Keratinocyte (primary cell): ENCODE results near the gene SASH1. TPM values are rescaled to one million over a fixed set of nuclear protein-coding genes. Genes with fewer than 3 reads are reported as not detected.

Experiments
- DNase-seq: peaks from one replicate; pipeline ENCODE4 v3.0.0-alpha.2; 2011; ENCODE audit warnings: low read depth, missing footprints, low spot score
- FAIRE-seq: peaks from 2 replicates; lab custom pipeline; 2011; peaks lifted over from hg19 to GRCh38; lab: Jason Lieb, UNC
- H2AFZ ChIP-seq: 2 replicates; pipeline ENCODE4 v1.6.0; 2012; ENCODE audit warnings: low read length, control low read depth, inconsistent platforms; ENCODE audit not compliant: control insufficient read depth
- H3K27ac ChIP-seq: 2 replicates; pipeline ENCODE4 v1.5.1; 2011; ENCODE audit warnings: low read length; ENCODE audit not compliant: control insufficient read depth, insufficient read depth
- H3K27me3 ChIP-seq: 3 replicates; pipeline ENCODE4 v1.6.0; 2011; ENCODE audit warnings: low read length; ENCODE audit not compliant: control insufficient read depth, insufficient read depth; ENCODE audit errors: extremely low read depth
- H3K36me3 ChIP-seq, 2 experiments: 2 replicates in 1 of 2; 3 replicates in 1 of 2; pipeline ENCODE4 v1.5.1; 2011; ENCODE audit warnings: low read length in 2 of 2, mild to moderate bottlenecking in 1 of 2; ENCODE audit not compliant: control insufficient read depth in 2 of 2, insufficient read depth in 2 of 2; ENCODE audit errors: extremely low read depth in 1 of 2
- H3K4me1 ChIP-seq: 3 replicates; pipeline ENCODE4 v1.5.1; 2011; ENCODE audit warnings: low read length; ENCODE audit not compliant: control insufficient read depth, insufficient read depth; ENCODE audit errors: extremely low read depth
- H3K4me2 ChIP-seq: 3 replicates; pipeline ENCODE4 v1.6.0; 2011; ENCODE audit warnings: low read depth, low read length; ENCODE audit not compliant: control insufficient read depth, insufficient read depth; ENCODE audit errors: extremely low read depth
- H3K4me3 ChIP-seq, 3 experiments: fragments of 200-600 bp in 1 of 3; sonication (generic) in 1 of 3; 2 replicates in 2 of 3; 3 replicates in 1 of 3; pipeline ENCODE4 v1.5.1; 2011 to 2016; ENCODE audit warnings: low read length in 3 of 3, mild to moderate bottlenecking in 3 of 3, control low read depth in 2 of 3, inconsistent platforms in 1 of 3, low read depth in 1 of 3, mixed read lengths in 1 of 3, mixed run types in 1 of 3, moderate library complexity in 1 of 3; ENCODE audit not compliant: control insufficient read depth in 2 of 3, insufficient read depth in 2 of 3; ENCODE audit errors: extremely low read depth in 1 of 3
- H3K79me2 ChIP-seq: 2 replicates; pipeline ENCODE4 v1.6.0; 2012; ENCODE audit warnings: low read length; ENCODE audit not compliant: control insufficient read depth, insufficient read depth
- H3K9ac ChIP-seq: 3 replicates; pipeline ENCODE4 v1.6.0; 2011; ENCODE audit warnings: low read length; ENCODE audit not compliant: control insufficient read depth, insufficient read depth; ENCODE audit errors: extremely low read depth
- H3K9me1 ChIP-seq: 3 replicates; pipeline ENCODE4 v1.6.0; 2011; ENCODE audit warnings: low read length; ENCODE audit not compliant: control insufficient read depth, insufficient read depth; ENCODE audit errors: extremely low read depth
- H3K9me3 ChIP-seq: 2 replicates; pipeline ENCODE4 v1.5.1; 2012; ENCODE audit warnings: low read depth, low read length; ENCODE audit not compliant: control insufficient read depth
- H4K20me1 ChIP-seq: 3 replicates; pipeline ENCODE4 v1.6.0; 2011; ENCODE audit warnings: low read length; ENCODE audit not compliant: control insufficient read depth, insufficient read depth; ENCODE audit errors: extremely low read depth
- CTCF ChIP-seq, 3 experiments: IDR thresholded peaks in 1 of 3; conservative IDR thresholded peaks in 1 of 3; optimal IDR thresholded peaks in 1 of 3; 2 replicates in 2 of 3; 3 replicates in 1 of 3; pipeline versions ENCODE3 to v1.5.1; 2011; ENCODE audit warnings: low read length in 3 of 3, mild to moderate bottlenecking in 3 of 3, moderate library complexity in 2 of 3, control low read depth in 1 of 3, inconsistent platforms in 1 of 3; ENCODE audit not compliant: insufficient read depth in 2 of 3; ENCODE audit errors: extremely low read depth in 1 of 3
- EZH2 ChIP-seq: IDR thresholded peaks from one replicate; pipeline ENCODE4 v1.6.1; 2012; ENCODE audit warnings: inconsistent platforms, mild to moderate bottlenecking, low read length, moderate library complexity
- dilution Hi-C: fragments of 300-500 bp; cut with MboI; formaldehyde crosslinking; loops from one replicate; pipeline ENCODE4 v1.7.0; 2020; ENCODE audit warnings: low sequenced_read_pairs; ENCODE audit not compliant: extremely low pct_ligation_motif_present
- polyA plus RNA-seq, 5 experiments: library from polyadenylated mRNA; depleted of rRNA in 3 of 5; stranded (reverse) in 3 of 5; stranded (forward) in 1 of 5; unstranded in 1 of 5; fragments of >200 nt; gene quantifications; 1 replicate in 1 of 5; 2 replicates in 3 of 5; 3 replicates in 1 of 5; pipeline versions ENCODE4 v1.2.1 to v1.2.3, GENCODE V29; 2011 to 2012; ENCODE audit warnings: missing spikeins in 2 of 5, low read depth in 1 of 5, low replicate concordance in 1 of 5

Gene SASH1
- polyA plus RNA-seq, 1 donor (not counting 4 experiments of a cell fraction or from before 2014, with no cell fraction given): 4.4 TPM

DNA sequence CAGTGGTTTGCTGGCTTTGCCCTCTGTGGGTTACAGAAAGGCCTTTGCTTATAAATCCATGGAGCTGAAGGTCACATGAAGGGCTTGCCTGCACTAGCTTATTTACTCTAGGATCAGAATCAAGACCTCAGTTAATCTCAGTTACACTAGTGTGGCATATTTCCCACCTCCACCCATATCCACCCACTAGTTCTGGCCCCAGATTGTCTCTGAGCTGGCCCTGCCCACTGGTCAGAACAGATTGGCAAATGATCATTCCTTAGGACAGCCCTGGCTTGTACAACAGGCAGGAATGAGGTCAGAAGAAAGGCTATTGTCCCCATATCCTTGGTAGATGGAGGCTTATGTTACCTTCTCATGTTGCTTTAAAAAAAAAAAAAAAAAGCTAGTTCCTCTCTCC lies 33.3 kb upstream of the SASH1 start:
- no peaks in the 10 kb centered on the region for H3K9me3 ChIP-seq
- TF ChIP-seq EZH2: no peak
- DNase-seq (no peak), FAIRE-seq (no peak)
- H2AFZ ChIP-seq: no peak overlapping the region
- H3K27me3 ChIP-seq: no peaks in the 10 kb centered on the region
- H4K20me1 ChIP-seq: no peaks in the 10 kb centered on the region
- H3K4me1 ChIP-seq: no peaks in the 10 kb centered on the region
- H3K4me3 ChIP-seq: no peak overlapping the region
- no peaks in the 10 kb centered on the region for H3K79me2 ChIP-seq
- dilution Hi-C loops: no loop called here
- no peaks in the 10 kb centered on the region for H3K36me3 ChIP-seq
- H3K9ac ChIP-seq: no peak overlapping the region
- H3K4me2 ChIP-seq: no peak overlapping the region
- H3K27ac ChIP-seq: no peak overlapping the region
- no peaks in the 10 kb centered on the region for H3K9me1 ChIP-seq

- Histone ChIP-seq H3K9ac (no peak overlapping the region), H3K9me1 (no peaks in the 10 kb centered on the region), H3K4me3 (no peak overlapping the region), H3K27me3 (no peaks in the 10 kb centered on the region), H2AFZ (no peak overlapping the region), H3K4me2 (no peak overlapping the region), H3K4me1 (no peaks in the 10 kb centered on the region), H3K9me3 (no peaks in the 10 kb centered on the region), H4K20me1 (no peaks in the 10 kb centered on the region), H3K27ac (no peak overlapping the region), H3K36me3 (no peaks in the 10 kb centered on the region), H3K79me2 (no peaks in the 10 kb centered on the region)
- no peak for FAIRE-seq
- no peak for TF ChIP-seq EZH2
- no peak for TF ChIP-seq CTCF (optimal IDR thresholded peaks at IDR 0.05 in 1 of 3, IDR thresholded peaks at IDR 0.05 in 1 of 3, conservative IDR thresholded peaks at IDR 0.05 in 1 of 3; ENCODE audit: extremely low read depth in 1 of 3, insufficient read depth in 2 of 3, low read length in 3 of 3)
- no peak for DNase-seq
- dilution Hi-C loops: no loop called here
Observed at GRCh38 chr6:148311966-148312669, 30.5 kb upstream of the SASH1 start.

- Histone ChIP-seq H3K9me3 (no peaks in the 10 kb centered on the region), H3K9me1 (no peaks in the 10 kb centered on the region), H4K20me1 (no peaks in the 10 kb centered on the region), H3K79me2 (no peaks in the 10 kb centered on the region), H3K4me2 (no peak overlapping the region), H2AFZ (no peak overlapping the region), H3K4me1 (peaks cover 4% of the 10 kb centered on the region), H3K9ac (no peak overlapping the region), H3K4me3 (no peak overlapping the region), H3K27ac (no peak overlapping the region), H3K27me3 (no peaks in the 10 kb centered on the region), H3K36me3 (no peaks in the 10 kb centered on the region)
- TF ChIP-seq EZH2 (no peak), CTCF (optimal IDR thresholded peaks at IDR 0.05 in 1 of 3, IDR thresholded peaks at IDR 0.05 in 1 of 3, conservative IDR thresholded peaks at IDR 0.05 in 1 of 3; ENCODE audit: extremely low read depth in 1 of 3, insufficient read depth in 2 of 3, low read length in 3 of 3) (no peak)
- DNase-seq (no peak), FAIRE-seq (no peak)
- dilution Hi-C loops: no loop called here
Observed at GRCh38 chr6:148313488-148313887, 29.1 kb upstream of the SASH1 start.
